ENCODE data around the gene B3GALT5.

DNA sequence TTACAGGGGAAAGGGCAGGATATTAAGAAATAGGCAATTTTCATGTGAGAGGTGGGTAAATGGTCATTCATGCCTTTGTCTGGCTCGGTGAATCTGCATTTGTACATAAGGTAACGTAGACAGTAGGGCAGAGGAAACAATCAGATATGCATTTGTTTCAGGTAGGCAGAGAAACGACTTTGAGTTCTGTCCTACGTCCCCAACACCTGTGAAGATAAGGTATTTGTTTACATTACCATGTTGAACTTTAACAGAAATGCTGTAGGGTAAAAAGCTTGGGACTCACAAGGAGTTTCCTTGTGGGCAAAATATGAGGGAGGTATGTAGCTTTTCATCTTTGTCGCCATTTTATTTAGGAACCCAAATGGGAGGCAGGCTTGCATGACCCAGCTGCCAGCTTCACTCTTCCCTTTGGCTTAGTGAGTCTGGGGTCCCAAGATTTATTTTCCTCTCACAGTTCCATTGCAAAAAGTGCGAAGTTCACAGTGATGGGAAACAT is 31.4 kb downstream of the B3GALT5 start:
- TF ChIP-seq, protein P1, sequence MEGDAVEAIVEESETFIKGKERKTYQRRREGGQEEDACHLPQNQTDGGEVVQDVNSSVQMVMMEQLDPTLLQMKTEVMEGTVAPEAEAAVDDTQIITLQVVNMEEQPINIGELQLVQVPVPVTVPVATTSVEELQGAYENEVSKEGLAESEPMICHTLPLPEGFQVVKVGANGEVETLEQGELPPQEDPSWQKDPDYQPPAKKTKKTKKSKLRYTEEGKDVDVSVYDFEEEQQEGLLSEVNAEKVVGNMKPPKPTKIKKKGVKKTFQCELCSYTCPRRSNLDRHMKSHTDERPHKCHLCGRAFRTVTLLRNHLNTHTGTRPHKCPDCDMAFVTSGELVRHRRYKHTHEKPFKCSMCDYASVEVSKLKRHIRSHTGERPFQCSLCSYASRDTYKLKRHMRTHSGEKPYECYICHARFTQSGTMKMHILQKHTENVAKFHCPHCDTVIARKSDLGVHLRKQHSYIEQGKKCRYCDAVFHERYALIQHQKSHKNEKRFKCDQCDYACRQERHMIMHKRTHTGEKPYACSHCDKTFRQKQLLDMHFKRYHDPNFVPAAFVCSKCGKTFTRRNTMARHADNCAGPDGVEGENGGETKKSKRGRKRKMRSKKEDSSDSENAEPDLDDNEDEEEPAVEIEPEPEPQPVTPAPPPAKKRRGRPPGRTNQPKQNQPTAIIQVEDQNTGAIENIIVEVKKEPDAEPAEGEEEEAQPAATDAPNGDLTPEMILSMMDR (optimal IDR thresholded peaks at IDR 0.05 in 1 of 3, IDR thresholded peaks at IDR 0.05 in 1 of 3, conservative IDR thresholded peaks at IDR 0.05 in 1 of 3; ENCODE audit: extremely low read depth in 1 of 3, insufficient read depth in 2 of 3, low read length in 3 of 3), result no peak
- TF ChIP-seq EZH2 (IDR thresholded peaks at IDR 0.05; ENCODE audit: low read length), result no peak
